MV-4-11 (cell line): ENCODE results near the gene OR9Q1.
"Not testable (repeated sequence)": the region's sequence is repeated elsewhere in the genome, so short reads cannot be mapped to it uniquely, and the experiment has no call there.

Source experiments
- DNase-seq: peaks from one replicate; lab custom pipeline; 2025; lab: John Stamatoyannopoulos, UW

The OR9Q1 gene

GRCh38 chr11:58133309-58134076 lies 109.8 kb downstream of the OR9Q1 start:
- DNase-seq, result no peak

DNA sequence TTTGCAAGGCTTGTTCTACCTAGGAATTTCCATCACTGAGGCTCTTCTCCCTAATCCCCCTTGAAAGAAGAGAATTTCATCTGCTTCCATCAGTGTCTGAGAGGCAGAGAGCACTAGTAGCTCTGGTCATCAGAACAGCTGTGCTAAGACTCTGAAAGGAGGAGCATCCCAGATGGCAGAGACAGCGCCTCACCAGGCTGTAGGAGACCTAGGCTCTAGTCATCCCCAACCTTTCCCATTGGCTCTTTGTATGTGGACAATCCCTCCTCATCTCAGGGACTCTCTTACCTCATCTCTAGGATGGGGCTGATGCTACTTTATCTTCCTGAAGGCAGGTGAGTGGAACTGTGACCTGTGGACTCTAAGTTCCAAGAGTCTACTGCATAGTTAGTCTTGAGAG lies 110.5 kb downstream of the OR9Q1 start:
- no peak for DNase-seq

GRCh38 chr11:58135171-58135570 lies 111.5 kb downstream of the OR9Q1 start:
- no peak for DNase-seq

DNA sequence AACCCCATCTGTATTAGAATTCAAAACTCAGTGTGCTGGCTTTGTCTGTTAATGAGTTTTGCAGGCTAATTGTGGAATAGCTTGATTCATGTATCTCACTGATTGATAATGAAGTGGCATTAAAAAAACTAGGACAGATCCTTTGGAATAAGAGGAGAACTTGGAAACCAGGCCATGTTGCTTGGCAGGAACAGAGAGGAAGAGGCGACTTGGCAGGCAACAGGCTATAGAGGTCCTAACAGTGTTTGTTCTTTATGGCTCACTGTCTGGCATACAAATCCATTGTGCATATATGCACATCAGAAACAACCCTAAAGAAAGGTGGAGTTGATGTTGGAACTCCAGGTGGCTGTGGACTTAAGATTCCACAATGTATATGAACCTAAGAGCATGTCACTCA lies 119.1 kb downstream of the OR9Q1 start:
- no peak for DNase-seq

- DNase-seq, result no peak
These were observed 129.1 kb downstream of the OR9Q1 start for GRCh38 chr11:58152781-58153180.

DNA sequence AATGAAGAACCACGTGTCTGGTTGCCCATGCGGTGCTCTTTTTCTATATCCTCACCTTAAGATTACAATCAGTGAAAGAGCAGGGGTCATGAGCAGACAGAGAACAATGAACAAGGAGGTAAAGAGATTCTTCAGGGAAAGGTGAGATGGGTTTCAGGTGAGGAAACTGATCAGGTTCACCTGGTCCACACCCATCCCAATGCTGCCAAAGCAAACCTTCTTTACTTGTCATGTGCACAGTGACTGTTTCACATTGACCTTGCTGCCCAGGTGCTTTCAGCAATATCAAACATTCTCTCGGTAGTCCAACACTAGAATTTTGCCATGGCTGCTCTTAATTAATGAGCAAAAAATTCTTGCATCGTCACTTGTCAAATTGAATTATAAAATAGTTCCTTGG lies 140.7 kb downstream of the OR9Q1 start:
- DNase-seq, result no peak

DNA sequence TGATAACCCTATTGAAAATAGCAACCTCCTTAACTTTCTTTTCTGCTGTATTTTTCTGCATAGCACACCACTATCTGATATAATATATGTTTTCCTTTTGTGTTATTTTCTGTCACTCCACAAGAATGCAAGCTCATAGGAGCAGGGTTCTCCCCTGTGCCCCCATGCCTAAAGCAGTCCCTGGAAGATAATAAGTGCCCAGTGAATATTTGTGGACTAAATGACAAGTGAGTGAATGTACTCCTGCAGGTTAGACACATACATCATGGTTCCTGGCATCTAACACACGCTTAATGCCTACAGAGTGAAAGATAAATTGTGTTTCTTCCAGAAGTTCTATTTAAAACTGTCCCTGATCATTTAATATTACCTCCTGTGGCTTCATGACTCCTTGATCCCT lies 141.3 kb downstream of the OR9Q1 start:
- no peak for DNase-seq

GRCh38 chr11:58165504-58166106 lies 141.9 kb downstream of the OR9Q1 start:
- no peak for DNase-seq

- DNase-seq, result no peak
These were observed 153.9 kb downstream of the OR9Q1 start for GRCh38 chr11:58177409-58178054.

DNA sequence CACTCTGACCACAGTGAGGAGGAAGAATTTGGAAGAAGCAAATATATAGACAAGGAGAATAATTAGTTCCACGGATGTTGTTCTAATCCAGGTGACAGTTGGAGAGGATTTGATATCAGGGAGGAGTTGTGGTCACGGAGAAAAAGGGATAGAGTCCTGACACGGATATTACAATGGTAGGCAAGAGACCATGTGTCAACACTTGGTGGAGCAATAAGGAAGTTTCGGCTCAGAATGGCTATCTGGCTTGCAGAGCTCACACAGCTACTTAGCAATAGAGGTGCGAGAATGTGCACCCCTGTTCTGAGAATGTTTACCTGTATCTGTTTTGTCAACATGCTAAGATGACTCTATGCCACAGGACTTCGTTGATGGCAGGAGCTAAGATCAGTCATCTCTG lies 154.8 kb downstream of the OR9Q1 start:
- no peak for DNase-seq

- no peak for DNase-seq
These were observed 156.0 kb downstream of the OR9Q1 start for GRCh38 chr11:58179648-58180047.

DNA sequence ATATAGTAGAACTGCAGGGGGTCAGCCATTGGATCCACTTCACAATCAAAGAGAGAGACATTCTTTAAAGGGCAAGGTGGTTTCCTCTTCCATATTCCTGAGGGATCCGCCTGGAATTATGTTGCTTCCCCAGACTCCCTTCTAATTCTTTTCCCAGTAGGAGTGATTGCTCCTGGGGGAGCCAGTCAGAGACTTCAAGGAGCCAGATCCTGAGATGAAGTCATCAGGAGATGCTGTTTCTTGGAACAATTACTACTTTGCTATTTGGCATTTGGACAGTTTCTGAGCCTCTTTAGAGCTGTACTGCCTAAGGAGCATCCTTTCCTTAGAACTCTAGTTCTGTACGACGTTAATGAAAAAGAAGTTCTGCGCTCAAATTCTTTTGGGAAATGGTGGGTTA lies 163.3 kb downstream of the OR9Q1 start:
- DNase-seq, result no peak

DNA sequence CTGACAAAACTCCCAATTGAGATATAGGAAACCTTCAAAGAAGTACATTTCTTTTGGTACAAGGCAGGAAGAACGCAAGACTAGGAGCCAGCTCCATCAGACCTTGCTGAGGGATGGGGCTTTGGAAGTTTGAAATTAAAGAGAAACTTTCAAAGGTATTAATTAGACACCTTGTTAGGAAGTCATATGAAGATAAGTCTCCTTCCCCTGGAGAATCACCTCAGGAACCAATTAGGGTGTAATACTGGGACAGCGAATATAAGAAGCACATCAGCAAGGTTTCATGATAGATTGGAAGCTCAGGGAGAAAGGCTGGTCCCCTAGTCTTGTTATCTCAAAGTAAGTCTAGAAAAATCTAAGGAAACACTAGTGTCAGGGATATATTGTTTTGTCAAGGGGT lies 165.1 kb downstream of the OR9Q1 start, which contains the start of gene OR9Q2:
TSS of gene OR9Q2 (plus strand) at position 301 of the 400 bp plus-strand sequence. CDS start 1,421 bp downstream, outside the sequence.
- DNase-seq, result no peak

DNA sequence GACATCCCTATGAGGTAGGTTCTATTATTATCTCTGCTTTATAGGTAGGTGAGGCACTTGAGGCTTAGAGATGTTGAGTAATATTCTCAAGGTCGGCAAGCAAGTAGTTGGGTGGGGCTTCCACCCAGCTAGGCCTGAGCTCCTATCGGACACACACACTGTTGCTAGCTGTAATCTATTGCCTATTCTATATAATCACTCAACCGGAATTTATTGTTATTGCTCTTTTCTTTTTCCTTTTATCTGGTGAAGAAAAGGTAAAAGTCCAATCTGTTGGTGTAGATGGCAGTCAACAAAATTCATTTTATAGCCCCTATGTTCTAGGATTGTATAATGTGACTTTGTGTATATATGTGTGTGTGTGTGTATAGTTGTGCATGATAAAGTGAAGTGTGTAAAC lies 168.5 kb downstream of the OR9Q1 start:
- no peak for DNase-seq

GRCh38 chr11:58193391-58193790 lies 169.7 kb downstream of the OR9Q1 start:
- DNase-seq, result no peak

GRCh38 chr11:58195939-58196338 lies 172.3 kb downstream of the OR9Q1 start:
- DNase-seq, result no peak

DNA sequence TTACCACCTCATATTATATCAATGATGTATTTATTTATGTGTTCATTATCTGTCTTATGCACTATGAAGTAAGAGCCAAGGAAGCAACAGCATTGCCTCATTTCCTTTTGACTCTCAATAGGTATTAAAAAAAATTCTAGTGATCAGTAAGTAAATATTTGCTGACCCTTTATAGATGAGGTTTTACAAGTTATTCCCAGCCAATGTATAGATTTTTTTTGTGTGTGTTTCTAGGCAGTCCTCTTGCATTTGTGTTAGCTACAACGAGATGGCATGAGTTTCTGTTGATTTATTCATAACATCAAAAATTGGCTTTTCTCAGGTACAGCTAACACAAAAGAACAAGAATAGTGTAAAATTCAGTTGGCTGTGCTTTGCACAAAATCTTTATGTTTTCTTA lies 175.6 kb downstream of the OR9Q1 start:
- DNase-seq, result no peak

DNA sequence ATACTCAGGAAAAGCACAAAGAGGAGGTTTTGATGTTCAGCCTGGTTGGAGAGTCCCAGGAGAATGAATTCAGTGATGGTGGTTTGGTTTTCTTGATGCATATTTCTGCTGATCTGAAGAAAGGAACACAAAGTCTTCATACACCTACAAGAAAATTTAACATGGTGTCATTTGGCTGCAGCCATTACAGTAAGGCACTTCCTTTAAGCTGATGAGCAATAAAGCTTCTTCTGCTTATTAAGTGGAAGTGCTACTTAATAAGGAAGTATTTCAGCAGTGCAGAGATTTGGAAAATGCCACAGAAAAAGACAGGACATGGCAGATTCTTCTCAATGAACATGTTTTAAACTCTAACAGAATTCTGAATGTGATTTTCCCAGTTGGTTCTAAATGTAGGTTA lies 180.4 kb downstream of the OR9Q1 start, which contains the start of gene OR1S2:
TSS of gene OR1S2 (minus strand) at position 101 of the 400 bp plus-strand sequence. CDS start at position 101, 0 bp downstream.
- DNase-seq, result no peak

GRCh38 chr11:58212420-58212819 lies 188.7 kb downstream of the OR9Q1 start, which contains the start of gene OR1S1:
TSS of gene OR1S1 (plus strand) at chr11:58212720.
- DNase-seq, result not testable (repeated sequence)

DNA sequence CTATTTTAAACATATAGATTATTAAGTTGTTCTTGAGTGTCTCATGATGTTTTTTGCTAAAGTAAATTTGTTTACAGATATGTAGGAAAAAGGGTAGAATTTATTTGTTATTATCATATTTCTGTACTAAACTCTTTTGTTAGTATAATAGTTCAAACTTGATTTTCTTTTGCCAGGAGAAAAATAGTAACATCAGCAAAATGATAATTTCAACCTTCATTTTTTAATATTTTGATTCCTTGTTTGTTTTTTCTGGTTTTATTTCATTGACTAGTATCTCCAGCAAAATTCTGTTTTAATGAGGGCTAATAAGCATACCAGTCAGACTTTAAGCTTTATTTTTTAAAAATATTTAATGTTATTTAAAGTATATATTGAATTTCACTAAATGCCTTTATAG lies 192.8 kb downstream of the OR9Q1 start:
- DNase-seq, result no peak

DNA sequence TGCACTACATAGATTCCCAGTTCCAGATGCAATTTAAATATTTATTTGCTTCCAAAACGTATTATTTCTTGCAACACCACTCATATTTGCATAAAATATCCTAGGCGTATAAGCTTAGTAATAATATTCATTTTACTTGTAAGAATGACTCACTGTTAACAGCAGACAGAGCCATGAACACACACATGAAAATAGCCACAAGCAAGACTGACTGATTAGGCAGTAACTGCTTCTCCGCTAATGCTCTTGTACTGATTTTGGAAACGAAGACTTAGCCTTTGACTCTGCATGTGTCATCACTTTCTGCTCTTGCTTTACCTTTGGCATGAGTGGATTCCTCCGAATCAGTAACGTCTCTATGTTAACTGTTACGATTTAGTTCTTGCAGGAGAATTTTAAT lies 199.0 kb downstream of the OR9Q1 start:
- DNase-seq, result no peak

- DNase-seq, result no peak
These were observed 204.4 kb downstream of the OR9Q1 start for GRCh38 chr11:58227956-58228615.
